Ishikawa (cell line): ENCODE measurements around the gene DPH7.

Experiments used
- CREB1 ChIP-seq: IDR thresholded peaks from 2 replicates; pipeline ENCODE4 v1.6.1; 2012; ENCODE audit warnings: low read depth
- EGR1 ChIP-seq: IDR thresholded peaks from 2 replicates; pipeline ENCODE4 v1.6.1; 2012
- EP300 ChIP-seq: IDR thresholded peaks from 2 replicates; pipeline ENCODE4 v1.6.1; 2012; ENCODE audit warnings: borderline replicate concordance
- MAX ChIP-seq: IDR thresholded peaks from 2 replicates; pipeline ENCODE4 v1.6.1; 2012
- NFIC ChIP-seq: IDR thresholded peaks from 2 replicates; pipeline ENCODE4 v1.6.1; 2012
- RAD21 ChIP-seq: IDR thresholded peaks from 2 replicates; pipeline ENCODE4 v1.6.1; 2012; ENCODE audit warnings: low read depth
- REST ChIP-seq: IDR thresholded peaks from 2 replicates; pipeline ENCODE4 v1.6.1; 2012; ENCODE audit warnings: low read depth, mild to moderate bottlenecking
- TAF1 ChIP-seq: IDR thresholded peaks from 2 replicates; pipeline ENCODE4 v1.6.1; 2012; ENCODE audit warnings: low read depth, mild to moderate bottlenecking
- TCF12 ChIP-seq: IDR thresholded peaks from 2 replicates; pipeline ENCODE4 v1.6.1; 2012; ENCODE audit warnings: low read depth
- USF1 ChIP-seq: IDR thresholded peaks from 2 replicates; pipeline ENCODE4 v1.6.1; 2012
- YY1 ChIP-seq: IDR thresholded peaks from 2 replicates; pipeline ENCODE4 v1.6.1; 2012; ENCODE audit warnings: low read depth

- TF ChIP-seq MAX = no peak
- TF ChIP-seq RAD21 = no peak
- no peak for TF ChIP-seq YY1
- no peak for TF ChIP-seq TCF12
- TF ChIP-seq CREB1 = no peak
- no peak for TF ChIP-seq EP300
- TF ChIP-seq TAF1 = no peak
- TF ChIP-seq REST = no peak
- TF ChIP-seq NFIC = no peak
- no peak for TF ChIP-seq EGR1
- no peak for TF ChIP-seq USF1
These were observed 2.9 kb downstream of the DPH7 start for GRCh38 chr9:137575716-137576411.
